ENCODE measurements around the gene ECE1.

Gene ECE1

GRCh38 chr1:21325731-21326387 is 35.6 kb upstream of the ECE1 start:
- DNase-seq (ENCODE audit: low read depth) = no peak

- DNase-seq (ENCODE audit: low read depth) = no peak
Measured at GRCh38 chr1:21325231-21325718, 35.0 kb upstream of the ECE1 start.

GRCh38 chr1:21324368-21325141 is 34.3 kb upstream of the ECE1 start:
- DNase-seq (ENCODE audit: low read depth) = peak; percentile 97

GRCh38 chr1:21323091-21323490 is 32.8 kb upstream of the ECE1 start:
- no peak for DNase-seq (ENCODE audit: low read depth)

GRCh38 chr1:21322681-21323016 is 32.4 kb upstream of the ECE1 start:
- no peak for DNase-seq (ENCODE audit: low read depth)

GRCh38 chr1:21321963-21322680 is 31.9 kb upstream of the ECE1 start:
- DNase-seq (ENCODE audit: low read depth) = no peak

GRCh38 chr1:21320410-21321108 is 30.3 kb upstream of the ECE1 start:
- DNase-seq (ENCODE audit: low read depth) = no peak

- no peak for DNase-seq (ENCODE audit: low read depth)
Measured at GRCh38 chr1:21319447-21320407, 29.5 kb upstream of the ECE1 start.

- no peak for DNase-seq (ENCODE audit: low read depth)
Measured at GRCh38 chr1:21318714-21319159, 28.5 kb upstream of the ECE1 start.

GRCh38 chr1:21318057-21318713 is 27.9 kb upstream of the ECE1 start:
- no peak for DNase-seq (ENCODE audit: low read depth)

- no peak for DNase-seq (ENCODE audit: low read depth)
Measured at GRCh38 chr1:21317690-21318043, 27.4 kb upstream of the ECE1 start.

GRCh38 chr1:21317035-21317689 is 26.9 kb upstream of the ECE1 start:
- DNase-seq (ENCODE audit: low read depth) = no peak

- DNase-seq (ENCODE audit: low read depth) = no peak
Measured at GRCh38 chr1:21314743-21315396, 24.6 kb upstream of the ECE1 start.

GRCh38 chr1:21313886-21314721 is 23.8 kb upstream of the ECE1 start:
- DNase-seq (ENCODE audit: low read depth) = no peak

- DNase-seq (ENCODE audit: low read depth) = no peak
Measured at GRCh38 chr1:21313203-21313885, 23.1 kb upstream of the ECE1 start.

GRCh38 chr1:21312407-21312992 is 22.2 kb upstream of the ECE1 start:
- DNase-seq (ENCODE audit: low read depth) = no peak

GRCh38 chr1:21311016-21311415 is 20.8 kb upstream of the ECE1 start:
- DNase-seq (ENCODE audit: low read depth) = no peak

Data from HS-27A (cell line).